HG02885 (cell line): ENCODE measurements around the gene PIP5KL1.

ENCODE experiments used
- ATAC-seq: cut with Tn5 transposase; IDR thresholded peaks from one replicate; pipeline ENCODE4 v1.9.1; 2021; ENCODE audit warnings: mild to moderate bottlenecking; ENCODE audit not compliant: unreplicated experiment, poor library complexity

Gene PIP5KL1

DNA sequence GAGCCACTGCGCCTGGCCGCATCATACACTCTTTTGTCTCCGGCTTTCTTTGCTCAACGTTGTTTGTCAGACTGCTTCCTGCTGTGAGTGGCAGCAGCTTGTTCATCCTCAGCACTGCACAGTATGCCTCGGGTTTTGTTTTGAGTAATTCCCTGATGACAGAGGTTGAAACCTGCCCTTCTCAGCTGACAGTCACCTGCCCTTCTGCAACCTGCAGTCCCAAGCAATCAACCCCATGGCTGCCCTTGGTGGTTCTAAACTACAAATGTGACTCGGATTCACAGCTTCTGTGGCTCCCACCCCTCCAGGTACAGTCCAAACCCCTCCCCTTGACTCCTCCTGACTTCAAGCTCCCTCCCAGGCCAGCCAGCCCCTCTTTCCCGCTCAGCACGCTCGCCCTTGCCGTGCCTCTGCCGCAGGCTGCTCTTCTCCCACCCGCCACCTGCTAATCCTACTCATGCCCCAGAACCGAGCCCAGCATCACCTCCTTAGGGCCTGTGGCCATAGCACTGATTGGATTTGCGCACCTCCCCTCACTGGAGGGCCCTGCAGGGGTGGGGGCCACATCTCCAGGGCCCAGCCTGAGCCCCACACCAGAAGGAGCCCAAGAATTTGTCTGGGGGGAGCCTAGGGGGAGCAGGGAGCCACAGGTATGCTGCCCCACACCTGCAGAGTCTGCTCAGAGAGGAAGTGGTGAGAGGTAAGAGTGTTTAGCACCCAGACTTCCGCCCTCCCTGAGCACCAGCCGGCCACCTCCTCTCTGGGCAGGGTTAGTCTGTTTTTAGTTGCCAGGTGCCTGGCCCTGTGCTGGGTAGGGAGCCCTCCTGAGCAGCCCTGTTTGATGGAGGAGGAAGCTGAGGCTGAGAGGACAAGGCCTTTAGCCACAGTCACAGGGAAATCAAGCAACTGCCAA is 40.1 kb upstream of the PIP5KL1 start:
- ATAC-seq, result peak; percentile 83

DNA sequence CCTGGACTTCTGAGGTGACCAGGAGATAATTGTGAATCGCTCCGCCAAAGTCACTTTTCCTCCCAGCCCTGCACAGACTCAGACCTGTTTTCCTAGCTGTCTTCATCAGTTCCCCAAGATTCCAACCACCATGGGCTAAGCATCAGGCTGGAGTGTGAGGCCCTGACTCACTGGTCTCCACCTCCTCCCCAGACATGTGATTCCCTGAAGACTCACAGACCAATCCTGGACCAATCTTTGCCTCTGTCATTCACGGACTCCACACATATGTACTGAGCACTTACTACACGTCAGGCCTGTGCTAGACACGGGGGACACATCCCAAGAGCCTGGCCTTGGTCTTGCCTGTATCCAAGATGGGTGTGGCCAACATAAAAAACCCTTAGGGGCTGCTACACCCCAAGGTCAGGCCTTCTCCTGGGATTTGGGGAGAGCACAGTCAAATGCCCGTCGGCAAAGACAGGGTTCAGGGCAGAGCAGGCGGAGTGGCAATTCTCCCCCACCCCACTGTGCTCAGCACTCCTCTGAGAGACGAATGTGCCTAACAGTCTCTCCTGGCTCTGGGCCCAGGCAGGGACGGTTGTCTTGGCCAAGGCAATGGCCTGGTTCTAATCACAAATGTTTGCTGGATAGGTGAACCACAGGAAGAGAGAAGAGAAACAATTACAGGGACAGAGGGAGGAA is 38.3 kb upstream of the PIP5KL1 start:
- ATAC-seq, result no peak

DNA sequence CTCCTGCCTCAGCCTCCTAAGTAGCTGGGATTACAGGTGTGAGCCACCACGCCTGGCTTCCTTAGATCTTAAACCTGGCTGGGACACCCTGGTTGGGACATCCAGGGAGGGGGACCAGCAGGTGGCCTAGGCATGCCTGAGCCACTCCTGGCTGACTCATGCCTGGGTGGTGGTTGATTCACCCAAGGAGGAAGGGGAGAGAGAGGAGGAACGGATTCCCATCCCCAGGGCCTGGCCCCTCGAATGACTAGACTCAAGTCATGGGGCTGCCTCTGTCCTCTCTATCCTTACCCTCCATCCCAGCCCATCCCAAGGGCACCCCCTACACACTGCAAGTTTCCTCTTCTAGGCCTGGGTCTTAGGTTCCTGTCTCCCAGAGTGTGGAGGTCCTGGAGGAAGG is 37.5 kb upstream of the PIP5KL1 start:
- no peak for ATAC-seq

GRCh38 chr9:127967151-127967809 is 36.7 kb upstream of the PIP5KL1 start:
- no peak for ATAC-seq

- ATAC-seq, result no peak
Observed at GRCh38 chr9:127966416-127967150, 36.0 kb upstream of the PIP5KL1 start.

DNA sequence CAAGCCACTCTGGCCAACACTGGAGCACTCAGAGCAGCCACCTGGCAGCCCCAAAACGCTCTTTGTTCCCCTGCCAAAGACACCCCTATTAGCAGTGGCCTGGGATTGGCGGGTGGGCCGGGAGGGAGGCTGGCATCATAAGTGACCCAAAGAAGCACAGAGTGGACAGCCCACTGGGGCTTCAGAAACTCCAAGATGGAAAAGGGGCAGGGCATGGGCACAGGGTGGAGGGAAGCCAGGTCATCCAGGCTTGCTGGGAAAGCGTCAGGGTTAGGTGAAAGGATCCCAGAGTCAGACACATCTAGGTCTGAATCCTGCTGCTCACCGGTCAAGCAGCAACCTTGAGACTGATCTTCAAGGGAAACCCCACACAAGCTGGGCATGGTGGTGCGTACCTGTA is 35.4 kb upstream of the PIP5KL1 start:
- ATAC-seq, result no peak

- ATAC-seq, result no peak
Observed at GRCh38 chr9:127963359-127964064, 32.9 kb upstream of the PIP5KL1 start.

- ATAC-seq, result no peak
Observed at GRCh38 chr9:127963041-127963358, 32.4 kb upstream of the PIP5KL1 start.

DNA sequence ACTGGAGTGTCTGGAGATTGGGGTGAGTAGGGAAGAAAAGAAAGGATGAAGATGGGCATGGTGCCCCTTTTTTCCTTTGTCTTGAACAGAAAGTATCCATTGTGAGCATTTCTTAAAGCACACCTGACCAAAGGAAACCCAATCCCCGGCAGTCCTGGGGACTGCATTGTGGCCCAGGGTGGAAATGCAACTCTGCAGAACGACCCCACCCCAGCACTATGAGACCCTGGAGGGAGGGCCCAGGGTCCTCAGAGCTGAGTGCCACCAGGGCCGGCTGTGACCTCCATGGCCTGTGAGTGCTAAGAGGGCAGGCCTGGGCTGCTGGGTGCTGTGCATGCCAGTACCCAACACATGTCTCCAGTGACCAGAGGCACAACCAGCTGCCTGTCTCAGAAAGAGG is 31.7 kb upstream of the PIP5KL1 start:
- ATAC-seq, result no peak

GRCh38 chr9:127961613-127962155 is 31.1 kb upstream of the PIP5KL1 start:
- ATAC-seq, result no peak

DNA sequence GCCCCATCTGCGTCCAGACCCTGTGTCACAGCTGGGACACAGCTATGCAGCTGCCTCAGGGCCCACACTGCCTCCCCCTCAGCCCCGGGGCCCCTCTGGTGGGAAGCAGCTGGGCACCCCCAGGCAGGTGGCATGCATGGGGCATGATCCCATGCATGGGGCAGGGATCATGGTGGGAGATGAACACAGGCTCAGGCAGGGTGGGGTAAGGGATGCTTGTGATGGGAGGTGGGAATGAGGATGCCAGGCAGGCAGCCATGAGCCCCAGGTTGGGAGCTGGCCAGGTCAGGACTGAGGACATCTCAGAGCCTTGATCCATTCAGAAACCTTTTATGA is 30.5 kb upstream of the PIP5KL1 start:
- no peak for ATAC-seq

DNA sequence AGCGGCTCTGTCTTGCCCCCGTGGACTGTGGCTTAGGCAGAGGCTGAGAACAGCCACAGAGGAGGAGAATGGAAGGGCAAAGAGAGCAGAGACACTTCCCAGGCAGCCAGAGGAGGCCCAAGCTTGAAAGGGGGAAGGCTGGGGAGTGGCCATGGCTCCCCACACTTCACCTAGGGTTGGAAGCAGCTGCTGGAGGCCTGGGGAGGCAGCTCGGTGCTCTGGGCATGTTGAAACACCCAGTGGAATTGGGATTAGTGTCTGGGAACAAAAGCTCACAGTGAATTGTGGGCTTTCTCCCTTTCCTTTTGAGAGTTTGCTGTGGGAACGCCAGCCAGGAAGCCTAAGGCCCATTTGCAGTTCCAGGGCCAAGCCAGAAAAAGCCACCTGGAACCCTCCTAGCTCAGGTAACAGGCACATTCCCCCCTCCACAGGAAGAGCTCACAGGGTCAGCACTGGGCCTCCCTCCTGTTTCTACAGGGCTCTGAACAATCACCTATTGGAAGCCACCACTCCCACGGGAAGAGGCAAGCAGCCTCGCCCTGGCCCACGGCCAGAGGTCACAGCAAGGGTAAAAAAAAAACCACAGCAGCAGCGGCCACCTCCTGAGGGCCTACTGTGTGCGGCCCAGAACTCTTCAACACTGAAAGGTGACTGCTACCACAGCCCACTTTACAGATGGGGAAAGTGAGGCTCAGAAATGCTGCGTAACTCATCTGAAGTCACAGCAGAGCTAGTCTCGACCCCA is 30.0 kb upstream of the PIP5KL1 start:
- no peak for ATAC-seq

DNA sequence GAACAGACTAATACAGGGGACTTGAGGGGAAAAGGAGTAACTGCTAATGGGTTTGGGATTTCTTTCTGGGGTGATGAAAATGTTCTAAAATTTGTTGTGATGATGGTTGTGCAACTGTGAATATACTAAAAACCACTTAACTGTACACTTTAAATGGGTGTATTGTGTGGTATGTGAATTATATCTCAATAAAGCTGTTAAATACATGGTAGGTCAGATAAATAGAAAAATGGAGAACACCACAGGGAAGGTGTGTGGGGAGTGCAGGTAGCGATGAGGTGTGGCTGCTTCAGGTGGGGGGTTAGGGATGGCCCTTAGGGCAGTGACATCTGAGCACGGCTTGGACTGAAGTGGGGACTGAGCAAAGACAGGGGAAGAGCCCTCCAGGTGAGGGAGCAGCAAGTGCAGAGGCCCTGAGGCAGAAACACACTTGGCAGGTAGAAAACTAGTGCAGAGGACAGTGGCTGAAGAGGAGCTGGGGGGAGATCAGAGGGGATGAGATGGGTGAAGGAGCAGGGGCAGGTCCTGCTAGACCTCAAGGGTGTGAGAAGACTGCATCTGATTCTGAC is 29.3 kb upstream of the PIP5KL1 start:
- no peak for ATAC-seq

DNA sequence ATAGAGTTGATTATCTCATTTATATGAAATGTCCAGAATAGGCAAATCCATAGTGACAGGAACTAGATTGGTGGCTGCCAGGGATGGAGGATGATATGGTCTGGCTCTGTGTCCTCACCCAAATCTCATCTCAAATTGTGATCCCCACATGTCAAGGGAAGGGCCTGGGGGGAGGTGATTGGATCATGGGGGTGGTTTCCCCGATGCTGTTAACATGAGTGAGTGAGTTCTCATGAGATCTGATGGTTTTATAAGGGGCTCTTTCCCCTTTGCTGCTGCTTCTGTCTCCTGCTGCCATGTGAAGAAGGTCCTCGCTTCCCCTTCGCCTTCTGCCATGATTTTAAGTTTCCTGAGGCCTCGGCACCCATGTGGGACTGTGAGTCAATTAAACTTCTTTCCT is 28.8 kb upstream of the PIP5KL1 start:
- no peak for ATAC-seq

DNA sequence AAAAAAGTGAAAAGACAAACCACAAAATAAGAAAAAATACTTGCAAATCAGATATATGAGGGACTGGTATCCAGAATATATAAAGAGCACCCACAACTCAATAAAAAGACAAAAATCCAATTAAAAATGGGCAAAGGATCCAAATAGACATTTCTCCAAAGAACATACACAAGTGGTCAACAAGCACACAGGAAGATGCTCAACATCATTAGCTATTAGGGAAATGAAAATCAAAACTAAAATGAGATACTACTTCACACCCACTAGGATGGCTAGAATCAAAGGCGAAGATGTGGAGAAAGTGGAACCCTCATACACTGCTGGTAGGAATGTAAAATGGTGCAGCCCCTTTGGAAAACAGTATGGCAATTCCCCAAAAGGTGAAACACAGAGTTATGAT is 28.2 kb upstream of the PIP5KL1 start:
- no peak for ATAC-seq

GRCh38 chr9:127955294-127956015 is 24.9 kb upstream of the PIP5KL1 start:
- peak; percentile 36 for ATAC-seq

GRCh38 chr9:127954831-127955293 is 24.3 kb upstream of the PIP5KL1 start:
- ATAC-seq, result no peak
